Nephron (organoid): ENCODE results near the gene CAMK2N2.

Experiments
- H3K27ac Mint-ChIP-seq, 3 experiments: 2 replicates each; pipeline ENCODE4 v1.8.0; 2020; ENCODE audit warnings: mixed read lengths in 3 of 3, mild to moderate bottlenecking in 2 of 3, moderate library complexity in 1 of 3
- H3K27me3 Mint-ChIP-seq: 2 replicates; pipeline ENCODE4 v1.8.0; 2021; ENCODE audit warnings: low read depth, mild to moderate bottlenecking, moderate library complexity, mixed read lengths
- H3K36me3 Mint-ChIP-seq: 2 replicates; pipeline ENCODE4 v1.8.0; 2020; ENCODE audit warnings: low read depth, mixed read lengths
- H3K4me1 Mint-ChIP-seq: 2 replicates; pipeline ENCODE4 v1.8.0; 2020; ENCODE audit warnings: mixed read lengths
- H3K4me3 Mint-ChIP-seq, 3 experiments: 2 replicates each; pipeline ENCODE4 v1.8.0; 2020; ENCODE audit warnings: mild to moderate bottlenecking in 3 of 3, mixed read lengths in 3 of 3, moderate library complexity in 2 of 3
- H3K9me3 Mint-ChIP-seq: 2 replicates; pipeline ENCODE4 v1.8.0; 2020; ENCODE audit warnings: mixed read lengths
- CTCF ChIP-seq, 3 experiments: fragments of 200-600 bp; sonication (generic); IDR thresholded peaks; one replicate each; pipeline ENCODE4 v1.5.0; 2021; ENCODE audit warnings: antibody characterized with exemption in 3 of 3; ENCODE audit not compliant: unreplicated experiment in 3 of 3

The CAMK2N2 gene

GRCh38 chr3:184257083-184257915 is 4.1 kb downstream of the CAMK2N2 start:
- H3K9me3 Mint-ChIP-seq = peaks cover 3% of the 10 kb centered on the region
- H3K36me3 Mint-ChIP-seq = peaks cover 3% of the 10 kb centered on the region
- peaks cover 60% of the 10 kb centered on the region for H3K27me3 Mint-ChIP-seq
- H3K4me1 Mint-ChIP-seq = peaks cover 10% of the 10 kb centered on the region
- TF ChIP-seq CTCF (IDR thresholded peaks at IDR 0.05; ENCODE audit: unreplicated experiment in 3 of 3) = no peak
- H3K4me3 Mint-ChIP-seq = peak overlapping the region in 1 of 3 experiments; percentile 20
- H3K27ac Mint-ChIP-seq = no peak overlapping the region

GRCh38 chr3:184255291-184256039 is 5.9 kb downstream of the CAMK2N2 start:
- no peaks in the 10 kb centered on the region for H3K9me3 Mint-ChIP-seq
- TF ChIP-seq CTCF (IDR thresholded peaks at IDR 0.05; ENCODE audit: unreplicated experiment in 3 of 3) = no peak
- H3K27ac Mint-ChIP-seq = no peak overlapping the region

GRCh38 chr3:184250167-184250828 is 11.1 kb downstream of the CAMK2N2 start:
- peaks cover 2% of the 10 kb centered on the region for H3K27me3 Mint-ChIP-seq
- H3K4me1 Mint-ChIP-seq = peaks cover 6% of the 10 kb centered on the region
- TF ChIP-seq CTCF (IDR thresholded peaks at IDR 0.05; ENCODE audit: unreplicated experiment in 3 of 3) = peak; percentile 80 to 92 (median 87)
- peak overlapping the region in 1 of 3 experiments; percentile 8 for H3K27ac Mint-ChIP-seq
- no peaks in the 10 kb centered on the region for H3K36me3 Mint-ChIP-seq
- peak overlapping the region; percentile 93 to 98 (median 97) for H3K4me3 Mint-ChIP-seq
- H3K9me3 Mint-ChIP-seq = no peaks in the 10 kb centered on the region

More at GRCh38 chr3:184255291-184256039, 5.9 kb downstream of the CAMK2N2 start:
- Mint-ChIP-seq H3K4me1 (peaks cover 3% of the 10 kb centered on the region), H3K36me3 (peaks cover 3% of the 10 kb centered on the region), H3K27me3 (peaks cover 43% of the 10 kb centered on the region), H3K4me3 (no peak overlapping the region)

- H3K36me3 Mint-ChIP-seq = peaks cover 7% of the 10 kb centered on the region
- H3K27ac Mint-ChIP-seq = peak within 1 kb of the TSS; percentile 89 to 95 (median 94)
- no peaks in the 10 kb centered on the region for H3K27me3 Mint-ChIP-seq
- peak within 1 kb of the TSS; percentile 93 to 98 (median 97) for H3K4me3 Mint-ChIP-seq
- peak in 2 of 3 experiments; percentile 47 for TF ChIP-seq CTCF (IDR thresholded peaks at IDR 0.05; ENCODE audit: unreplicated experiment in 3 of 3)
- H3K4me1 Mint-ChIP-seq = peaks cover 6% of the 10 kb centered on the region
- no peaks in the 10 kb centered on the region for H3K9me3 Mint-ChIP-seq
These were observed 11.8 kb downstream of the CAMK2N2 start, which contains the start of gene EEF1AKMT4 for GRCh38 chr3:184249412-184250166. EEF1AKMT4 (plus strand) TSS chr3:184249672; CDS start chr3:184249695, 23 bp downstream.
